HG03457 (cell line): Measurements from ENCODE around the gene PTGIS.

Source experiments
- ATAC-seq: cut with Tn5 transposase; IDR thresholded peaks from one replicate; pipeline ENCODE4 v1.9.1; 2021; ENCODE audit warnings: moderate number of reproducible peaks; ENCODE audit not compliant: unreplicated experiment

PTGIS gene

GRCh38 chr20:49595811-49596561, 28.0 kb upstream of the PTGIS start:
- no peak for ATAC-seq

- no peak for ATAC-seq
Observed at GRCh38 chr20:49595346-49595745, 27.4 kb upstream of the PTGIS start.

GRCh38 chr20:49594931-49595315, 27.0 kb upstream of the PTGIS start:
- ATAC-seq: no peak

GRCh38 chr20:49594143-49594930, 26.4 kb upstream of the PTGIS start:
- no peak for ATAC-seq

GRCh38 chr20:49593466-49594142, 25.7 kb upstream of the PTGIS start:
- no peak for ATAC-seq

GRCh38 chr20:49592120-49592519, 24.2 kb upstream of the PTGIS start:
- ATAC-seq: no peak

- ATAC-seq: no peak
Observed at GRCh38 chr20:49591217-49591865, 23.4 kb upstream of the PTGIS start.

- ATAC-seq: no peak
Observed at GRCh38 chr20:49590163-49591017, 22.5 kb upstream of the PTGIS start.

- ATAC-seq: no peak
Observed at GRCh38 chr20:49589747-49590146, 21.8 kb upstream of the PTGIS start.

GRCh38 chr20:49587111-49587570, 19.2 kb upstream of the PTGIS start:
- ATAC-seq: no peak

- ATAC-seq: no peak
Observed at GRCh38 chr20:49585585-49586245, 17.8 kb upstream of the PTGIS start.

GRCh38 chr20:49584418-49585382, 16.8 kb upstream of the PTGIS start:
- no peak for ATAC-seq

- ATAC-seq: no peak
Observed at GRCh38 chr20:49583669-49584417, 15.9 kb upstream of the PTGIS start.

GRCh38 chr20:49583343-49583668, 15.4 kb upstream of the PTGIS start:
- ATAC-seq: no peak

GRCh38 chr20:49582413-49583334, 14.7 kb upstream of the PTGIS start:
- ATAC-seq: no peak

- no peak for ATAC-seq
Observed at GRCh38 chr20:49581482-49581881, 13.5 kb upstream of the PTGIS start.

GRCh38 chr20:49580813-49581174, 12.9 kb upstream of the PTGIS start:
- ATAC-seq: no peak
